Ascending aorta (tissue), 2 donors: Measurements from ENCODE around the gene CTCF. TPM values are rescaled to one million over a fixed set of nuclear protein-coding genes. Genes with fewer than 3 reads are reported as not detected.

Experiments used
- DNase-seq, 2 donors: peaks; one replicate each; pipeline ENCODE4 v3.0.0-alpha.2; 2019; ENCODE audit warnings: low spot score in 2 of 2
- H3K27ac ChIP-seq, 2 donors: fragments of 200-600 bp; sonication (generic); one replicate each; pipeline ENCODE4 v1.5.1; 2016 to 2017; ENCODE audit warnings: mild to moderate bottlenecking in 1 of 2
- H3K27me3 ChIP-seq: fragments of 200-600 bp; sonication (generic); one replicate; pipeline ENCODE4 v1.5.1; 2017
- H3K36me3 ChIP-seq, 2 donors: fragments of 200-600 bp; sonication (generic); one replicate each; pipeline ENCODE4 v1.5.1; 2016
- H3K4me1 ChIP-seq, 2 donors: fragments of 200-600 bp; sonication (generic); one replicate each; pipeline ENCODE4 v1.5.1; 2016 to 2017; ENCODE audit warnings: mild to moderate bottlenecking in 1 of 2
- H3K4me3 ChIP-seq, 2 donors: fragments of 200-600 bp; sonication (generic); one replicate each; pipeline ENCODE4 v1.5.1; 2016 to 2017; ENCODE audit warnings: mild to moderate bottlenecking in 1 of 2
- H3K9me3 ChIP-seq, 2 donors: fragments of 200-600 bp; sonication (generic); one replicate each; pipeline ENCODE4 v1.5.1; 2016
- intact Hi-C: fragments of 100-400 bp; cut with DNase I; formaldehyde crosslinking; loops from one replicate; pipeline ENCODE4 v1.15.1; 2023
- total RNA-seq: library from RNA; depleted of rRNA; stranded (reverse); fragments of >200 nt; gene quantifications from one replicate; pipeline ENCODE4 v1.1.0, GENCODE V29; 2016
- TF ChIP-seq, protein P1 (sequence below), 3 experiments: fragments of 200-600 bp in 2 of 3; fragments of 450-650 bp in 1 of 3; sonication (generic) in 2 of 3; IDR thresholded peaks; one replicate each; pipeline ENCODE4 v1.5.1; 2016 to 2019; ENCODE audit warnings: antibody characterized with exemption in 3 of 3, mild to moderate bottlenecking in 1 of 3, moderate library complexity in 1 of 3

The CTCF gene
- total RNA-seq, 1 donor from 2014 or later: 38.6 TPM

GRCh38 chr16:67580202-67580601, 17.9 kb downstream of the CTCF start:
- no peak for DNase-seq
- H3K36me3 ChIP-seq: peaks cover 6 to 8% of the 10 kb centered on the region in 2 donors
- H3K4me1 ChIP-seq: no peaks in the 10 kb centered on the region
- no peak overlapping the region for H3K4me3 ChIP-seq
- TF ChIP-seq, protein P1, sequence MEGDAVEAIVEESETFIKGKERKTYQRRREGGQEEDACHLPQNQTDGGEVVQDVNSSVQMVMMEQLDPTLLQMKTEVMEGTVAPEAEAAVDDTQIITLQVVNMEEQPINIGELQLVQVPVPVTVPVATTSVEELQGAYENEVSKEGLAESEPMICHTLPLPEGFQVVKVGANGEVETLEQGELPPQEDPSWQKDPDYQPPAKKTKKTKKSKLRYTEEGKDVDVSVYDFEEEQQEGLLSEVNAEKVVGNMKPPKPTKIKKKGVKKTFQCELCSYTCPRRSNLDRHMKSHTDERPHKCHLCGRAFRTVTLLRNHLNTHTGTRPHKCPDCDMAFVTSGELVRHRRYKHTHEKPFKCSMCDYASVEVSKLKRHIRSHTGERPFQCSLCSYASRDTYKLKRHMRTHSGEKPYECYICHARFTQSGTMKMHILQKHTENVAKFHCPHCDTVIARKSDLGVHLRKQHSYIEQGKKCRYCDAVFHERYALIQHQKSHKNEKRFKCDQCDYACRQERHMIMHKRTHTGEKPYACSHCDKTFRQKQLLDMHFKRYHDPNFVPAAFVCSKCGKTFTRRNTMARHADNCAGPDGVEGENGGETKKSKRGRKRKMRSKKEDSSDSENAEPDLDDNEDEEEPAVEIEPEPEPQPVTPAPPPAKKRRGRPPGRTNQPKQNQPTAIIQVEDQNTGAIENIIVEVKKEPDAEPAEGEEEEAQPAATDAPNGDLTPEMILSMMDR (IDR thresholded peaks at IDR 0.05): no peak
- intact Hi-C loops: no loop called here
- H3K27ac ChIP-seq: no peak overlapping the region
- no peaks in the 10 kb centered on the region for H3K9me3 ChIP-seq
- no peaks in the 10 kb centered on the region for H3K27me3 ChIP-seq

DNA sequence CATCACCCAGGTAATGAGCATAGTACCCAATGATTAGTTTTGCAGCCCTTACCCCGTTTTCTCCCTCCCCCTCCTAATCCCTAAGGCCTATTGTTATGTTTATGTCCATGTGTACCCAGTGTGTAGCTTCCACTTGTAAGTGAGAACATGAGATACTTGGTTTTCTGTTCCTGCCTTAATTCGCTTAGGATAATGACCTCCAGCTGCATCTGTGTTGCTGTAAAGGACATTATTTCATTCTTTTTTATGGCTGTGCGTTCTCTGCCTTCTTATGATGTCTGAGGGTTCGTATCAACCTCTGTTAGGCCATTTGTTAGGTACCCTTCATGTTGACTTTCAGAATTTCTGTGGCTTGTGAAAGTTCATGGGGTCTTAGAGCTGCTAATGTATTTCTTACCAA, 31.0 kb downstream of the CTCF start:
- no peak overlapping the region for H3K4me3 ChIP-seq
- TF ChIP-seq, protein P1 (IDR thresholded peaks at IDR 0.05): no peak
- no peaks in the 10 kb centered on the region for H3K9me3 ChIP-seq
- H3K36me3 ChIP-seq: no peaks in the 10 kb centered on the region
- H3K27me3 ChIP-seq: no peaks in the 10 kb centered on the region
- peak overlapping the region in 1 of 2 donors; percentile 10 for H3K27ac ChIP-seq
- DNase-seq: no peak
- intact Hi-C loops: no loop called here
- peaks cover 0 to 16% of the 10 kb centered on the region in 2 donors for H3K4me1 ChIP-seq

DNA sequence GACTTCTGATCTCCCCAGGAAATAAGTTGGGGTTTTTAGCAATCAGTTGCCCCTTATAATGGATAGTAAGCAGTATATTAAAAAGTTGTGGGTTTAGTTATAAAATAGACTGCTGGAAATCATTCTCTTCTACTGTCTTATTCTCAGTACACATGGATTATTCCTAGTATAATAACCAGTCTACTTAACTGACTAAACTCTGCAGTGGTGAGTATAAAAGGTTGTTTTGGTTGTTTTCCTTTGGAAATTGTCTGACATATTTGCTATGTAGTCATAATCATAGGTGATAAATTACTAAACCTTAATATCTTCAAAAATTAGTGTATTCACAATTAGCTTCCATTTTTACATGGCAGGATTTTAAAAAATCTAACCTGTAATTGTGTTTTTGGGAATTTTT, 31.4 kb downstream of the CTCF start:
- TF ChIP-seq, protein P1 (IDR thresholded peaks at IDR 0.05): no peak
- no peak for DNase-seq
- no peak overlapping the region for H3K4me3 ChIP-seq
- no peaks in the 10 kb centered on the region for H3K27me3 ChIP-seq
- no peaks in the 10 kb centered on the region for H3K9me3 ChIP-seq
- peaks cover 0 to 16% of the 10 kb centered on the region in 2 donors for H3K4me1 ChIP-seq
- no peaks in the 10 kb centered on the region for H3K36me3 ChIP-seq
- peak overlapping the region in 1 of 2 donors; percentile 10 for H3K27ac ChIP-seq
- intact Hi-C loops: no loop called here

DNA sequence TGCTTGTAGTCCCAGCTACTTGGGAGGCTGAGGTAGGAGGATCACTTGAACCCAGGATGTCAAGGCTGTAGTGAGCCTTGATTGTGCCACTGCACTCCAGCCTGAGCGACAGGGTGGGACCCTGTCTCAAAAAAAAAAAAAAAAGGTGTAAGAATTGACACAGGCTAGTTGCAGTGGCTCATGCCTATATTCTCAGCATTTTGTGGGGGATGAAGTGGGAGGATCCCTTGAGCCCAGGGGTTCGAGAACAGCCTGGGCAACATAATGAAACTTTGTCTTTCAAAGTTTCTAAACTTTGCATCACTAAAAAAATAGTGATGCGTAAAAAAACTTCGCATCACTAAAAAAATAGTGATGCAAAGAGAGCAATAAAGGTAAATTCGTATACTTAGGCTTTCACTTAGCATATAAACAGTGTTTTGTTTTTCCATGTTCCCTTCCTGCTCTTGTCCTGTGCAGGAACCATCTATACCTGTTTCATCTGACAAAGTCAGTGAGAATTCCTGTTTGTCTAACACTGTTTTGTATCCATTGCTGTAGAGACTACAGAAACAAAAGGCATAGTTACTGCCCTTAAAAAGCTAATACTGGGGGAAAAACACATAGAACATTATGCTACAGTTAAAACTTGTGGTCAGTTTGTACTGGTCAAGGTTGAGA, 32.1 kb downstream of the CTCF start:
- intact Hi-C loops: no loop called here
- Histone ChIP-seq H3K9me3 (no peaks in the 10 kb centered on the region), H3K4me1 (peaks cover 0 to 16% of the 10 kb centered on the region in 2 donors), H3K27ac (peak overlapping the region; percentile 17 to 57), H3K4me3 (no peak overlapping the region), H3K27me3 (no peaks in the 10 kb centered on the region), H3K36me3 (no peaks in the 10 kb centered on the region)
- DNase-seq: no peak
- TF ChIP-seq, protein P1 (IDR thresholded peaks at IDR 0.05): no peak

DNA sequence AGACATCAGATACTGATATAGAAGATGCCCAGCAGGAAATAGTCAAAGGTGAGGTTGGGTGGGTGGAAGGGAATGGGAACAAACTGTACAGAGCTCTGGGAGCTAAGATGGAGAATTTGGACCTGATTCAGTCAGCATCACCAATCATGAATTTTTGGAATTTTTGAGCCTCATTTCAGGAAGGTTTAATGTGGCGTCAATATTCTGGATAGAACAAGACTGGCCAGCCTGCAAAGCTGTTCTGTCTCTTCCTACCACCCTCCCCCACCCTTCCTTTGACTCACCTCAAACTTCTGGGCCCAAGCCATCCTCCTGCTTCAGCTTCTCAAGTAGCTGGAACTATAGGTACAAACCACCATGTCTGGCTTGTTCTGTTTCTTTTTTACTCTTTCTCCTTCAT, 32.6 kb downstream of the CTCF start:
- intact Hi-C loops: no loop called here
- TF ChIP-seq, protein P1 (IDR thresholded peaks at IDR 0.05): no peak
- H3K27me3 ChIP-seq: no peaks in the 10 kb centered on the region
- peak overlapping the region; percentile 17 to 57 for H3K27ac ChIP-seq
- peaks cover 0 to 16% of the 10 kb centered on the region in 2 donors for H3K4me1 ChIP-seq
- H3K36me3 ChIP-seq: no peaks in the 10 kb centered on the region
- H3K9me3 ChIP-seq: no peaks in the 10 kb centered on the region
- DNase-seq: peak in 1 of 2 donors; percentile 66
- no peak overlapping the region for H3K4me3 ChIP-seq
